Panc1 (cell line): Measurements from ENCODE around the gene OR52R1.

Experiments
- CTCF ChIP-seq: fragments of 450-650 bp; IDR thresholded peaks from 2 replicates; pipeline ENCODE4 v1.5.1; 2017; ENCODE audit warnings: mild to moderate bottlenecking
- POLR2AphosphoS5 ChIP-seq: IDR thresholded peaks from 2 replicates; pipeline ENCODE4 v1.6.1; 2012; ENCODE audit warnings: mild to moderate bottlenecking, low read depth, low read length, moderate library complexity
- SIN3A ChIP-seq: IDR thresholded peaks from 2 replicates; pipeline ENCODE4 v1.6.1; 2012; ENCODE audit warnings: low read depth, mild to moderate bottlenecking, low read length, moderate library complexity, borderline replicate concordance; ENCODE audit not compliant: insufficient read depth
- TCF7L2 ChIP-seq: IDR thresholded peaks from 2 replicates; pipeline ENCODE4 v1.6.1; 2011; ENCODE audit warnings: mild to moderate bottlenecking, low read depth, low read length, inconsistent platforms
- TF ChIP-seq, protein P1 (sequence below), 2 experiments: IDR thresholded peaks; 2 replicates each; pipeline ENCODE4 v1.6.1; 2011 to 2012; ENCODE audit warnings: low read depth in 2 of 2, control low read depth in 1 of 2, low read length in 1 of 2, mild to moderate bottlenecking in 1 of 2, moderate library complexity in 1 of 2; ENCODE audit not compliant: insufficient read depth in 1 of 2

- TF ChIP-seq CTCF (no peak), POLR2AphosphoS5 (no peak), SIN3A (no peak), TCF7L2 (no peak)
- TF ChIP-seq, protein P1, sequence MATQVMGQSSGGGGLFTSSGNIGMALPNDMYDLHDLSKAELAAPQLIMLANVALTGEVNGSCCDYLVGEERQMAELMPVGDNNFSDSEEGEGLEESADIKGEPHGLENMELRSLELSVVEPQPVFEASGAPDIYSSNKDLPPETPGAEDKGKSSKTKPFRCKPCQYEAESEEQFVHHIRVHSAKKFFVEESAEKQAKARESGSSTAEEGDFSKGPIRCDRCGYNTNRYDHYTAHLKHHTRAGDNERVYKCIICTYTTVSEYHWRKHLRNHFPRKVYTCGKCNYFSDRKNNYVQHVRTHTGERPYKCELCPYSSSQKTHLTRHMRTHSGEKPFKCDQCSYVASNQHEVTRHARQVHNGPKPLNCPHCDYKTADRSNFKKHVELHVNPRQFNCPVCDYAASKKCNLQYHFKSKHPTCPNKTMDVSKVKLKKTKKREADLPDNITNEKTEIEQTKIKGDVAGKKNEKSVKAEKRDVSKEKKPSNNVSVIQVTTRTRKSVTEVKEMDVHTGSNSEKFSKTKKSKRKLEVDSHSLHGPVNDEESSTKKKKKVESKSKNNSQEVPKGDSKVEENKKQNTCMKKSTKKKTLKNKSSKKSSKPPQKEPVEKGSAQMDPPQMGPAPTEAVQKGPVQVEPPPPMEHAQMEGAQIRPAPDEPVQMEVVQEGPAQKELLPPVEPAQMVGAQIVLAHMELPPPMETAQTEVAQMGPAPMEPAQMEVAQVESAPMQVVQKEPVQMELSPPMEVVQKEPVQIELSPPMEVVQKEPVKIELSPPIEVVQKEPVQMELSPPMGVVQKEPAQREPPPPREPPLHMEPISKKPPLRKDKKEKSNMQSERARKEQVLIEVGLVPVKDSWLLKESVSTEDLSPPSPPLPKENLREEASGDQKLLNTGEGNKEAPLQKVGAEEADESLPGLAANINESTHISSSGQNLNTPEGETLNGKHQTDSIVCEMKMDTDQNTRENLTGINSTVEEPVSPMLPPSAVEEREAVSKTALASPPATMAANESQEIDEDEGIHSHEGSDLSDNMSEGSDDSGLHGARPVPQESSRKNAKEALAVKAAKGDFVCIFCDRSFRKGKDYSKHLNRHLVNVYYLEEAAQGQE (IDR thresholded peaks at IDR 0.05; ENCODE audit: insufficient read depth in 1 of 2, low read depth in 2 of 2, low read length in 1 of 2) = no peak
These were observed 36.1 kb downstream of the OR52R1 start for GRCh38 chr11:4768094-4768493.
